ENCODE results near the gene LANCL1. TPM values are rescaled to one million over a fixed set of nuclear protein-coding genes. Genes with fewer than 3 reads are reported as not detected.

LANCL1 gene
- total RNA-seq, 1 experiment from 2014 or later, result 61.5 TPM

DNA sequence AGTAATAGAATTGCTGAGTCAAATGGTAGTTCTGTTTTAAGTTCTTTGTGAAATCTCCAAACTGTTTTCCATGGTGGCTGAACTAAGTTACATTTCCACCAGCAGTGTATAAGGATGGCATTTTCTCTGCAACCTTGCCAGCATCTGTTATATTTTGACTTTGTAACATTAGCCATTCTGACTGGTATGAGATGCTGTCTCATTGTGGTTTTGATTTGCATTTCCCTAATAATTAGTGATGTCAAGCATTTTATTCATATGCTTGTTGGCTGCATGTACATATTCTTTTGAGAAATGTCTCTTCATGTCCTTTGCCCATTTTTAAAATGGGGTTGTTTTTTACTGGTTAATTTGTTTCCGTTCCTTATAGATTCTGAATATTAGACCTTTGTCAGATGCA, 63.9 kb downstream of the LANCL1 start:
- TF ChIP-seq SIN3A (IDR thresholded peaks at IDR 0.05; ENCODE audit: low read depth) (no peak), FOSL1 (IDR thresholded peaks at IDR 0.05; ENCODE audit: low read depth) (no peak), CBX3 (IDR thresholded peaks at IDR 0.05; ENCODE audit: low read depth) (no peak), TCF7L2 (IDR thresholded peaks at IDR 0.05; ENCODE audit: borderline replicate concordance, extremely low read depth, insufficient read depth, insufficient read length) (no peak), SRF (IDR thresholded peaks at IDR 0.05; ENCODE audit: low read depth) (no peak), SP1 (IDR thresholded peaks at IDR 0.05; ENCODE audit: low read depth) (no peak), POLR2A (IDR thresholded peaks at IDR 0.05; ENCODE audit: borderline replicate concordance, extremely low read depth, insufficient read depth, insufficient read length) (no peak), ZFX (IDR thresholded peaks at IDR 0.05) (no peak), JUND (IDR thresholded peaks at IDR 0.05) (no peak)
- TF ChIP-seq, protein P1, sequence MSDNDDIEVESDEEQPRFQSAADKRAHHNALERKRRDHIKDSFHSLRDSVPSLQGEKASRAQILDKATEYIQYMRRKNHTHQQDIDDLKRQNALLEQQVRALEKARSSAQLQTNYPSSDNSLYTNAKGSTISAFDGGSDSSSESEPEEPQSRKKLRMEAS (IDR thresholded peaks at IDR 0.05), result no peak
- RAD21 ChIA-PET (ENCODE audit: low non-redundant PET in 1 of 2, low total read pairs in 2 of 2, uncharacterized antibody in 2 of 2, unreplicated experiment in 2 of 2), result no interaction called here
- no peaks in the 10 kb centered on the region for H3K9me2 ChIP-seq (ENCODE audit: insufficient read depth)
- intact Hi-C loops (cut with micrococcal nuclease), result no loop called here
- POLR2A ChIA-PET, result no interaction called here
- no peaks in the 10 kb centered on the region for H3K4me1 ChIP-seq (ENCODE audit: control insufficient read depth in 1 of 2, insufficient read depth in 2 of 2, low read length in 2 of 2)
- no peaks in the 10 kb centered on the region for H3K9me3 ChIP-seq (ENCODE audit: control insufficient read depth in 1 of 2, insufficient read depth in 1 of 2, low read depth in 1 of 2, low read length in 2 of 2)
- DNase-seq (ENCODE audit: low read depth, low spot score) (no peak), ATAC-seq (no peak)
- BruUV-seq (replicated peaks), result no TSS peak
- H2AFZ ChIP-seq (ENCODE audit: low read depth, low read length, poor library complexity, severe bottlenecking), result no peak overlapping the region
- H3K4me2 ChIP-seq (ENCODE audit: low read length), result no peak overlapping the region
- no peak overlapping the region for H3K4me3 ChIP-seq (replicated peaks in 1 of 2; ENCODE audit: low read depth in 1 of 2, low read length in 2 of 2)
- no peaks in the 10 kb centered on the region for H3K79me2 ChIP-seq (ENCODE audit: insufficient read depth, low read length)
- H3K36me3 ChIP-seq (ENCODE audit: control insufficient read depth in 1 of 2, insufficient read depth in 2 of 2, low read length in 2 of 2), result no peaks in the 10 kb centered on the region
- H3K27ac ChIP-seq (ENCODE audit: low read depth, low read length), result no peak overlapping the region
- H3K27me3 ChIP-seq (ENCODE audit: insufficient read depth, low read length), result no peaks in the 10 kb centered on the region
- H3K9ac ChIP-seq (ENCODE audit: low read length), result no peak overlapping the region
- H4K20me1 ChIP-seq (ENCODE audit: insufficient read depth), result no peaks in the 10 kb centered on the region
- CTCF ChIA-PET, result no interaction called here

DNA sequence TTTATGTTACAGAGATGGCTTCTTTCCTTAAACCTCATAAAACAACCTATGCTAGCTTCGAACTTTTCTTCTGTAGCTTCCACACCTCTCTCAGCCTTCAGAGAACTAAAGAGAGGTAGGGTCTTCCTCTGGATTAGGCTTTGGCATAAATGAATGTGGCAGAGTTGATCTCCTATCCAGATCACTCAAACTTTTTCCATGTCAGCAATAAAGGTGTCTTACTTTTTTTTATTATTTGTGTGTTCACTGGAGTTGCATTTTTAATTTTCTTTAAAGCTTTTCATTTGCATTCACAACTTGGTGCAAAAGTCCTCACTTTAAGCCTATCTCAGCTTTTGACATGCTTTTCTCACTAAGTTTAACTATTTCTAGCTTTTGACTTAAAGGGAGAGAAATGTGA, 66.0 kb downstream of the LANCL1 start:
- CTCF ChIA-PET, result no interaction called here
- no peak for ATAC-seq
- TF ChIP-seq SIN3A (IDR thresholded peaks at IDR 0.05; ENCODE audit: low read depth), result no peak
- TF ChIP-seq, protein P2, sequence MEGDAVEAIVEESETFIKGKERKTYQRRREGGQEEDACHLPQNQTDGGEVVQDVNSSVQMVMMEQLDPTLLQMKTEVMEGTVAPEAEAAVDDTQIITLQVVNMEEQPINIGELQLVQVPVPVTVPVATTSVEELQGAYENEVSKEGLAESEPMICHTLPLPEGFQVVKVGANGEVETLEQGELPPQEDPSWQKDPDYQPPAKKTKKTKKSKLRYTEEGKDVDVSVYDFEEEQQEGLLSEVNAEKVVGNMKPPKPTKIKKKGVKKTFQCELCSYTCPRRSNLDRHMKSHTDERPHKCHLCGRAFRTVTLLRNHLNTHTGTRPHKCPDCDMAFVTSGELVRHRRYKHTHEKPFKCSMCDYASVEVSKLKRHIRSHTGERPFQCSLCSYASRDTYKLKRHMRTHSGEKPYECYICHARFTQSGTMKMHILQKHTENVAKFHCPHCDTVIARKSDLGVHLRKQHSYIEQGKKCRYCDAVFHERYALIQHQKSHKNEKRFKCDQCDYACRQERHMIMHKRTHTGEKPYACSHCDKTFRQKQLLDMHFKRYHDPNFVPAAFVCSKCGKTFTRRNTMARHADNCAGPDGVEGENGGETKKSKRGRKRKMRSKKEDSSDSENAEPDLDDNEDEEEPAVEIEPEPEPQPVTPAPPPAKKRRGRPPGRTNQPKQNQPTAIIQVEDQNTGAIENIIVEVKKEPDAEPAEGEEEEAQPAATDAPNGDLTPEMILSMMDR (IDR thresholded peaks at IDR 0.05 in 2 of 3, conservative IDR thresholded peaks at IDR 0.05 in 1 of 3; ENCODE audit: borderline replicate concordance in 1 of 3, insufficient read depth in 1 of 3, low read depth in 2 of 3, low read length in 2 of 3), result no peak
- no peak for TF ChIP-seq POLR2AphosphoS5 (IDR thresholded peaks at IDR 0.05; ENCODE audit: low read depth, low read length)
- no peak for TF ChIP-seq YY1 (IDR thresholded peaks at IDR 0.05; ENCODE audit: extremely low read depth, insufficient replicate concordance, low read depth, low read length)
- TF ChIP-seq ELF1 (IDR thresholded peaks at IDR 0.05; ENCODE audit: borderline replicate concordance, low read depth), result no peak
- TF ChIP-seq ZFX (IDR thresholded peaks at IDR 0.05), result no peak
- no peak for TF ChIP-seq RAD21 (IDR thresholded peaks at IDR 0.05; ENCODE audit: low read depth)
- no peak for TF ChIP-seq ZNF274 (IDR thresholded peaks at IDR 0.05; ENCODE audit: low read depth, low read length)
- no peak for TF ChIP-seq EZH2phosphoT487 (IDR thresholded peaks at IDR 0.05; ENCODE audit: borderline replicate concordance)

More for the DNA sequence above, 66.0 kb downstream of the LANCL1 start:
- H3K4me2 ChIP-seq (ENCODE audit: low read length), result no peak overlapping the region
- H3K9me3 ChIP-seq (ENCODE audit: control insufficient read depth in 1 of 2, insufficient read depth in 1 of 2, low read depth in 1 of 2, low read length in 2 of 2), result no peaks in the 10 kb centered on the region
- no peaks in the 10 kb centered on the region for H3K4me1 ChIP-seq (ENCODE audit: control insufficient read depth in 1 of 2, insufficient read depth in 2 of 2, low read length in 2 of 2)
- no peaks in the 10 kb centered on the region for H4K20me1 ChIP-seq (ENCODE audit: insufficient read depth)
- no peaks in the 10 kb centered on the region for H3K9me2 ChIP-seq (ENCODE audit: insufficient read depth)
- no peak overlapping the region for H3K9ac ChIP-seq (ENCODE audit: low read length)
- H3K36me3 ChIP-seq (ENCODE audit: control insufficient read depth in 1 of 2, insufficient read depth in 2 of 2, low read length in 2 of 2), result no peaks in the 10 kb centered on the region
- intact Hi-C loops (cut with micrococcal nuclease), result no loop called here
- no peak for DNase-seq (ENCODE audit: low read depth, low spot score)
- no peaks in the 10 kb centered on the region for H3K79me2 ChIP-seq (ENCODE audit: insufficient read depth, low read length)
- no TSS peak for BruUV-seq (replicated peaks)
- H3K27ac ChIP-seq (ENCODE audit: low read depth, low read length), result no peak overlapping the region
- no peaks in the 10 kb centered on the region for H3K27me3 ChIP-seq (ENCODE audit: insufficient read depth, low read length)
- POLR2A ChIA-PET, result no interaction called here
- RAD21 ChIA-PET (ENCODE audit: low non-redundant PET in 1 of 2, low total read pairs in 2 of 2, uncharacterized antibody in 2 of 2, unreplicated experiment in 2 of 2), result no interaction called here
- H2AFZ ChIP-seq (ENCODE audit: low read depth, low read length, poor library complexity, severe bottlenecking), result no peak overlapping the region
- no peak overlapping the region for H3K4me3 ChIP-seq (replicated peaks in 1 of 2; ENCODE audit: low read depth in 1 of 2, low read length in 2 of 2)
